HG03135 (cell line): ENCODE data around the gene GRIP2.

Experiments
- ATAC-seq: cut with Tn5 transposase; IDR thresholded peaks from one replicate; pipeline ENCODE4 v1.9.1; 2021; ENCODE audit warnings: mild to moderate bottlenecking, moderate library complexity; ENCODE audit not compliant: unreplicated experiment

GRIP2 gene

GRCh38 chr3:14562121-14562890 is 22.2 kb upstream of the GRIP2 start:
- ATAC-seq: no peak

- no peak for ATAC-seq
These were observed 21.2 kb upstream of the GRIP2 start for GRCh38 chr3:14561051-14561960.

GRCh38 chr3:14560110-14560509 is 20.0 kb upstream of the GRIP2 start:
- no peak for ATAC-seq

GRCh38 chr3:14558029-14558428 is 17.9 kb upstream of the GRIP2 start:
- no peak for ATAC-seq

GRCh38 chr3:14555835-14556234 is 15.7 kb upstream of the GRIP2 start:
- ATAC-seq: no peak

GRCh38 chr3:14554715-14555114 is 14.6 kb upstream of the GRIP2 start:
- ATAC-seq: no peak

- no peak for ATAC-seq
These were observed 13.7 kb upstream of the GRIP2 start for GRCh38 chr3:14553871-14554270.

- ATAC-seq: no peak
These were observed 12.6 kb upstream of the GRIP2 start for GRCh38 chr3:14552717-14553116.

DNA sequence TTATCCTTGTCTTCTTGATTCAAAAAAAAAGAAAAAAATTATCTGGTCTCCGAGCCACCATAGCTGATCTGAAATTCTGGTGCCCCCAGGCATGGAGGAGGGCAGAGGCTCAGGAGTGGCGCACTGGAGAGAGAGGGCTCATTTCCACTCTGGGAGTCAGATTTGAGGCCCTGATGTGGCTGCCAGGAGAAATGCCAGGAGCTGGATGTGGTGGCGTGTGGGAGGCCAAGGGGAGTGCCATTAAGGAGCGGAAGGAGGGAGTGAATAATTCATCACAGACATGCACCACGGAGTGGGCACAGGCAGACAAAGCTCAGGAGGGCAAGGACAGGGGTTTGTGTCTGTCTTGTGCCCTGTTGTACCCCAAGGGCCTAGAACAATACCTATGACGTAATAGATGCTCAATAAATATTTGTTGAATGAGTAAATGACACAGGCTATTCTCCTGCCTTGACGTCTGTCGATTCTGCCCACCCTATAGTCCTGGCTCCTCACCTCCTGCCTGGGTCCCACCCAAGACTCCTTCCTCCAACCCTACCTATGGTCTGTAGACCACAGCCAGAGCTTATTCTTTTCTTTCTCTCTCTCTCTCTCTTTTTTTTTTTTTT is 12.0 kb upstream of the GRIP2 start:
- no peak for ATAC-seq

DNA sequence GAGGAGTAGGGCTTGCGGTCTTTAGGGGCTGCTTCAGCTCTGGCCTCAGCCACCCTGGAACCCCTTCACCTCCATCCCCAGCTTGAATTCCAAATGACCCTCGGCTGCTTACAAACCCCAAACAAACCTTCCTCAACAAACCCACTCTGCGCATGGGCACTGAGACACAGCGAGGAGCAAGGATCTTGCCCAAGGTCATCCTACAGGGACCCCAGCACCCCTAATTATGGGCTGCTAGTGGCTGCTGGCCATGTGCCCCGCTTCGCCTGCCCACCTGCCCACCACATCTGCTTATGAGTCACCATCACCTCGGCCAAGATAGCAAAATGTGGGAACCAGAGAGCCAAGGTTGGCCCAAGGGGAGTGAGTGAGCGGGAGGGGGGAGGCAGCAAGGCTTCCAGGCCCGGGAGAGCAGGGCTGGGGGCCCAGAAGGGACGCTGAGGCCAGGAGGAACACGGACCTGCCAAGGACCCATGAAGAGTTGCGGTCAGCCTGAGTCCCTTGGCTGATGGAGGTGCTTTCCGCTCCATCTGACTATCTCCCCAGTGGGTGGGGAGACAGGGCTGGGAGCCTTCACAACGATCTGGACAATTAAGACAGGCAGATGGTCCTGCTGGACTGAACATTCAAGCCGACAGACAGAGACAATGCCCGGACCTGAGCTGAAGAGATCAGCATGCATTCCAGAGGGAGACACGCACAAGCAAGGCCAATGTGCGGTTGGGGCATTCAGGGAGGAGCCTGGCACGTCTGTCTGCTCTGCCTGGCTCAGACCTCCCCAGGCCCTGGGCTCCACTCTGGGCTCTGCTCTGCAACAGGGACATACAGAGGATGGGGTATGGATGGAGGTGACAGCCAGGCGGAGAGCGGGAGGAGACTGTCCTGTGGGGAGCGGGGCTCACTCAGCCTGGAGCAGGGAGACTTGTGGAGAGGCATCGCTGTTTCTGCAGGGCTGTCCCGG is 10.8 kb upstream of the GRIP2 start:
- no peak for ATAC-seq

- ATAC-seq: no peak
These were observed 10.0 kb upstream of the GRIP2 start for GRCh38 chr3:14550181-14550580.

GRCh38 chr3:14549256-14549919 is 9.2 kb upstream of the GRIP2 start:
- ATAC-seq: no peak

DNA sequence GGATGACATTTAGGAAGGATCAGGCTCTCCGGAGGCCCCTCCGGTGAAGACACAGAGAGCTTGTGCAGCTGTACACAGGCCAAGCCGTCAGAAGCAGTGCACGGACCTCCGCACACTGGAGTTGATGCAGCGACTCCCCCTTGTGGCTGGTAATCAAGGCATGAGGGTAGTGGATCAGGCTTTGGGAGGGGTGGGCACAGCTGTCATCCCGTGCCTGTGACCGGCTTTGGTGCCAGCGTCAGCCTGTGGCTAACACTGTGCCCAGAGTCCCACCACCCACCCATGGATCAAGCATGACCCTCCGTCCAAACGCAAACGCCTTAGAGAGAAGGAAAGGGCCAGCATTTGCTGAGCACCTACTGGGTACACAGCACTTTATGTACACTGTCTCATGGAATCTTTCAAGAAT is 8.2 kb upstream of the GRIP2 start:
- ATAC-seq: no peak

GRCh38 chr3:14547693-14548092 is 7.6 kb upstream of the GRIP2 start:
- no peak for ATAC-seq

DNA sequence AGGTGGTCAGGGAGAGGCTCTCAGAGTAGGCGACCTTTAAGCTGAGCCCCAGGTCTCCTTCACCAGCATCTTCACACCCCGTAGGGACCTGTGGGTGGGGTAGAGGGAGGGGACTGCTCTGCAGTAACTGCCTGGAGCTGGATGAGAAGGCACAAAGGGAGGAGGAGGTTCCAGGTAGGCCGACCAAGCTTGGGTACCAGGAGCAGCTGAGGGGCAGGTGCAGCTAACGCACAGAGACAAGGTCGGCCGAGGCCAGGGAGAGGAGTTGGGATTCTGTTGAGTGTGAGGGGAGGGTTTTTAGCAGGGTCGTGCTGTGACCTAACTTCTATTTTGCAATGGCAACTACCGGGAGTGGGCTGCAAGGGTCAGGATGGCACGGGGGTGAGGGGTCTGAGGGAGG is 5.9 kb upstream of the GRIP2 start:
- no peak for ATAC-seq

GRCh38 chr3:14545251-14545635 is 5.1 kb upstream of the GRIP2 start:
- ATAC-seq: no peak

DNA sequence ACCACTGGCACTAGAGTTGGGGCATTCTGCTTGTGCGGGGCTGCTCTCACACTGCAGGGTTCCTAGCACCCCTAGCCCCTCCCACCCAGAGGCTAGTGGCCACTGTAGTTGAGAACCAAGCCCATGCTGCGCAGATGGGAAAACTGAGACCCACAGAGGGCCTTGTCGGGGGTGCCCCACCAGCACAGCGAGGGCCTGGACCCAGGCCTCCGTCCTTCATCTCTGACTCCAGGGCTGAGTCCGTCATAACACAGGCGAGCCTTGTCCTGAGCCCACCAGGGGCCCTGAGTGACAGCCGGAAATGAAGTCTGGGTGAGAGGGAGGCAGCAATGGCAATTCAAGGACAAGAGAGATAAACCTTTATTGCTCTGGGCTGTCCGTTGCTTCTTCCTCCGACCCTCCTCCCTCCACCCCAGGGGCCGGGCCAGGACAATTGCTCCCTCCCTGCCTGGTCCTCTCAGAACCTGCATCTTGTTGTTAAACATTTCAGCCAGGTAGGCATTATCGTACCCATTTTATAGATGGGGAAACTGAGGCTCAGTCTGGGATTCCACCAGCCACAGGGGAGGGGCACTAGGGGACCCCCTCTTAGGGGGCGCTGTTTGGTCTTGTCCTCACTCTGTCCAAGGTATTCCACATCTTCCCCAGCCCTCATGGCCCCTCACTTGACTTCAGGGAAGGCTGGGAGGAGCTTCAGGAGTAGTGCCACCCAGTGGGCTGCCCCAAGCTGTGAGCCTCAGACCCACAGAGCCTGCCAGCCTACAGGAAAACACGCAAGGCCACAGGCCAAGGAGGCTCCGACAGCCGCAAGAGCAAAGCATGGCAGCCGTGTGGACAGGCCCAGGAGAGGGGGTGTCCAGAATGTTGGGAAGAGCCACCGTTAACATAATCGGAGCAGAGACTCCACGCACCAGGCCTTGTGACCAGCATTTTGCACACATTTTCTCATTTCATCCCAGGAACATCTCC is 4.4 kb upstream of the GRIP2 start:
- no peak for ATAC-seq

- no peak for ATAC-seq
These were observed 3.3 kb upstream of the GRIP2 start for GRCh38 chr3:14543446-14543845.

DNA sequence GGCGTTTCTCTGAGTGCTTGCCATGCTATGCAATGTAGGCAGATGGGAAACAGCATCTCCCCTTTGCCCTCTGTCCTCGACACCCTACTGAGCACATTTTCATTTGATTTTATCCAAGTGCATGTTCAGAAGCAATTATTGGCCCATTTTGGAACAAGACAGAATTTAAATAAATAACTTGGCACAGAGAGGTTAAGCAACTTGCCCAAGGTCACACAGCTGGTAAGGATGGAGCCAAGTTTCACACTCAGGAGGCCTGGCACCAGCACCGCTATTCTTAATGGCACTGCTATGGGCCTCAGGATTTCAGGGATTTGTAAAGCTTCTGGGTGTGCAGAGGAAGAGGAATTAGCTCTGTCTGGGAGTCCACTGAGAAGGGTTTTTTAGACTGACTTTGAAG is 2.5 kb upstream of the GRIP2 start:
- no peak for ATAC-seq
